ENCODE results near the gene P2RX2.

P2RX2 gene

GRCh38 chr12:132618683-132619043 lies at the start of gene P2RX2:
Gene P2RX2 (plus strand): TSS chr12:132618776. CDS start chr12:132618817, 41 bp downstream.
- in situ Hi-C loops (cut with MboI; ENCODE audit: low pct_unique_long_range_greater_than_20kb, low sequenced_read_pairs), result no loop called here
- no peak for DNase-seq

DNA sequence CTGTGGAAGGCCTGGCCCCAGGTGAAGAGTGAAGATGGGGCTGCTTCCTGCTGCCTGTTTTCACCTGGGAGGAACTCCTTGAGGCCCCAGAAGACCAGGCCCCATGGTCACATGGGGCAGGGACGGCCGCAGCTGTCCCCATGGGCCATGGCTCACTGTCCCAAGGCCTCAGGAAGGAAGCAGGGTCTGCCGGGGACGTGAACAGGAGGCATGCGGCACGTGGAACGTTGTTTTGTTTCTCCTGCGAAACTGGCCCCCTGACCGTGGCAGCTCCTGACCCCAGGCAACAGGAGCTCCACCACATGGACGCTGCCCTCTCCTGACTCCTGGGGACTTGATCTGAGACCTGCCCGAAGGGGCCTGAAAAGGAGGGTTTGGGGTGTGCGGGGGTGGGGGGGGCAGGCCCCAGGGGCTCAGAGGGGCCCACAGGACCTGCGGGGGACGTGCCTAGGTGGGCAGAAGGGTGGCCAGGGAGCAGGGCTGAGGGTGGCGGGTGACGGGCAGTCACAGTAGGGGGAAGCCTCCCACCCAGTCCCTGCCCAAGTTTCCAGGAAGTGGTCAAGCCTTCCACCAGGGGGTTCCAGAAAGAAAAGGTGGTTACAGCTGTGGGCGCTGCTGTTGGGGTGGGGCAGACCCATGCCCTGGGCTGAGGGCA lies 49.6 kb upstream of the P2RX2 start:
- in situ Hi-C loops (cut with MboI; ENCODE audit: low pct_unique_long_range_greater_than_20kb, low sequenced_read_pairs), result no loop called here
- DNase-seq, result no peak

DNA sequence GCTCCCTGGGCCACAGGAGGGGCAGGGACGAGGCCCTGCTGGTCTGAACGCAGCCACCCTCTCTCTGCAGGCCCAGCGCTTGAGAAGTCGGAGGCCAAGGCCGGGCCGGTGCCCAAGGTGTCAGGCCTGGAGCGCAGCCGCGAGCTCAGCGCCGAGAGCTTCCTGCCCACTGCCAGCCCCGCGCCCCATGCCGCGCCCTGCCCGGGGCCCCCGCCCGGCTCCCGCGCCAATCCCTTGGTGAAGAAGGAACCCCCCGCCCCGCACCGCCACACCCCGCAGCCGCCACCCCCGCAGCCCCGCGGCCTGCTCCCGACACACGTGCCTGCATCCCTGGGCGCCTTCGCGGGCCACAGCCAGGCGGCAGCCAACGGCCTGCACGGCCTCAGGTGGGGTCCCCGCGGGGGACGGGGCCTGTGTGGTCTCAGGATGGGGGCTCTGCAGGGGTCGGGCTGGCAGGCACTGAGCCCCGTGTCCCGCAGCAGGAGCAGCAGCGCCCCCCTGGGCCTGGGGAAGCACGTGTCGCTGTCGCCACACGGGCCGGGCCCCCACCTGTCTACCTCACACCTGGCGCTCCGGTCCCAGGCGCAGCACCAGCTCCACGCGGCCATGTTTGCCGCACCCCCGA lies 48.6 kb upstream of the P2RX2 start:
- no peak for DNase-seq
- in situ Hi-C loops (cut with MboI; ENCODE audit: low pct_unique_long_range_greater_than_20kb, low sequenced_read_pairs), result no loop called here

GRCh38 chr12:132570635-132571034 lies 47.9 kb upstream of the P2RX2 start:
- DNase-seq, result no peak
- in situ Hi-C loops (cut with MboI; ENCODE audit: low pct_unique_long_range_greater_than_20kb, low sequenced_read_pairs), result no loop called here

- in situ Hi-C loops (cut with MboI; ENCODE audit: low pct_unique_long_range_greater_than_20kb, low sequenced_read_pairs), result no loop called here
Observed at GRCh38 chr12:132571051-132571450, 47.5 kb upstream of the P2RX2 start.

GRCh38 chr12:132571598-132571997 lies 47.0 kb upstream of the P2RX2 start:
- DNase-seq, result no peak
- in situ Hi-C loops (cut with MboI; ENCODE audit: low pct_unique_long_range_greater_than_20kb, low sequenced_read_pairs), result no loop called here

More at GRCh38 chr12:132571051-132571450, 47.5 kb upstream of the P2RX2 start:
- DNase-seq, result no peak

- no peak for DNase-seq
- in situ Hi-C loops (cut with MboI; ENCODE audit: low pct_unique_long_range_greater_than_20kb, low sequenced_read_pairs), result no loop called here
Observed at GRCh38 chr12:132572106-132572505, 46.5 kb upstream of the P2RX2 start.

- DNase-seq, result no peak
- in situ Hi-C loops (cut with MboI; ENCODE audit: low pct_unique_long_range_greater_than_20kb, low sequenced_read_pairs), result no loop called here
Observed at GRCh38 chr12:132572801-132573760, 45.5 kb upstream of the P2RX2 start.

- in situ Hi-C loops (cut with MboI; ENCODE audit: low pct_unique_long_range_greater_than_20kb, low sequenced_read_pairs), result no loop called here
- DNase-seq, result no peak
Observed at GRCh38 chr12:132574271-132574996, 44.1 kb upstream of the P2RX2 start.

DNA sequence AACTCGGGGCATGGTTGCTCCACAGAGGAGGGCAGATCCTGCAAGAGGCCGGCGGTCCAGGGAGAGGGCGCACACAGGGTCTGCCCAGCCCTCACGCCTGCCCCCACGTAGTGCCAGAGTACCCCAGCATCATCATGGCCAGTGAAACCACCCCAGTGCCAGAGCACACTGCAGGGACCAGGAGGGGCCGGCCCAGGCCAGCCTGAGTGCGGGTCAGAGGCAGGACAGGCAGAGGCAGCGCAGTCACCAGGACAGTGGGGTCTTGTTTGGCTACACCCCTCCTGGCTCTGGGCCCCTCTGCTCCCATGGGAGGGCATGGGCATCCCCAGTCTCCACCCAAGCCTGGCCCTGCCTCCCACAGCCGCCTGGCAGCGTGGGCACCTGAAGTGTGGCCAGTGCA lies 42.9 kb upstream of the P2RX2 start:
- in situ Hi-C loops (cut with MboI; ENCODE audit: low pct_unique_long_range_greater_than_20kb, low sequenced_read_pairs), result no loop called here
- no peak for DNase-seq

DNA sequence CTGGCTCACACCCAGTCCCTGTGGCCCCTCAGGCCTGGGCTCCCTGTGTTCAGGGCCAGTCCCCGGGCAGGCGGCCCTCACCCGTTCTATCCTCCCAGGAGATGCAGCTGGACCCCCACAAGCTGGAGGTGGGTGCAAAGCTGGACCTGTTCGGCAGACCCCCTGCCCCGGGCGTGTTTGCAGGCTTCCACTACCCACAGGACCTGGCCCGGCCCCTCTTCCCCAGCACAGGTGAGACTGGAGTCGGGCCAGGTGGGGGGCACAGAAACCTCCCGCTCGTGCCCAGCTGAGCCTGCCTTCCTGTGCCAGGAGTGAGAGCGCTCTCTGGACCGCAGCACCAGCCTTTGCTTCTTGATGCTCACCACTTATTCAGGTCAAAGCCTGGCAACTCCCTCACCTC lies 41.9 kb upstream of the P2RX2 start:
- in situ Hi-C loops (cut with MboI; ENCODE audit: low pct_unique_long_range_greater_than_20kb, low sequenced_read_pairs), result no loop called here
- DNase-seq, result no peak

- no peak for DNase-seq
- in situ Hi-C loops (cut with MboI; ENCODE audit: low pct_unique_long_range_greater_than_20kb, low sequenced_read_pairs), result no loop called here
Observed at GRCh38 chr12:132577191-132577920, 41.2 kb upstream of the P2RX2 start.

- no peak for DNase-seq
- in situ Hi-C loops (cut with MboI; ENCODE audit: low pct_unique_long_range_greater_than_20kb, low sequenced_read_pairs), result no loop called here
Observed at GRCh38 chr12:132578118-132578517, 40.5 kb upstream of the P2RX2 start.

GRCh38 chr12:132578826-132579225 lies 39.8 kb upstream of the P2RX2 start:
- DNase-seq, result no peak
- in situ Hi-C loops (cut with MboI; ENCODE audit: low pct_unique_long_range_greater_than_20kb, low sequenced_read_pairs), result no loop called here

DNA sequence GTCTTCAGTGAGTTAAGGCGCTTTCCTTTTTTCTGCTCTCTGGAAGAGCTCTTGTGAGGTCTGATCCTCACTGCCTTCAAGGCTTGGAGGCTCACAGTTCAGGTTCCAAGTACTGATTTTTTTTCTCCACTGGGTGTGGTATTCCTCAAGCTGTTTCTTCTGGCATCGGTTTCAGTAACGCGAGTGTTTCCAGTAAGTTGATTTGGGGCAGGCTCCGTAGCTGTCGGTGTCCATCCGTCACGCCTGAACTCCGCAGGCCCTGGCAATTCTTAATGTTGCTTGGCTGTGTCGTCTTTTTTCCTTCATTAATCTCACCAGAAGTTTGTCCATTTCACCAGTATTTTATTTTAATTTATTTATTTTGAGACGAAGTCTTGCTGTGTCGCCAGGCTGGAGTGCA lies 38.8 kb upstream of the P2RX2 start:
- in situ Hi-C loops (cut with MboI; ENCODE audit: low pct_unique_long_range_greater_than_20kb, low sequenced_read_pairs), result no loop called here

GRCh38 chr12:132580701-132581292 lies 37.8 kb upstream of the P2RX2 start:
- DNase-seq, result no peak
- in situ Hi-C loops (cut with MboI; ENCODE audit: low pct_unique_long_range_greater_than_20kb, low sequenced_read_pairs), result no loop called here

More for the DNA sequence above, 38.8 kb upstream of the P2RX2 start:
- no peak for DNase-seq

- in situ Hi-C loops (cut with MboI; ENCODE audit: low pct_unique_long_range_greater_than_20kb, low sequenced_read_pairs), result no loop called here
Observed at GRCh38 chr12:132581348-132582057, 37.1 kb upstream of the P2RX2 start.

DNA sequence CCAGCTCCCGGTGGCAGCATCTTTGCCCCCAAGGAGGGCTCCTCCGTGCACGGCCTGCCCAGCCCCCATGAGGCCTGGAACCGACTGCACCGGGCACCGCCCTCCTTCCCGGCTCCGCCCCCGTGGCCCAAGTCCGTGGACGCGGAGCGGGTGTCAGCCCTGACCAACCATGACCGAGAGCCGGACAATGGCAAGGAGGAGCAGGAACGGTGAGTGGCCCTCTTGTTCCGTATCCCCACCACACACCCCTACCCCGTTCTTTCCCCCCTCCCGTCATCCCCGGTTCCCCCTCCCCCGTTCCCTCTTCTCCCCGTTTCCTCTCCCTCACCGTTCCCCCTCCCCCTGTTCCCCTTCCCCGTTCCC lies 36.5 kb upstream of the P2RX2 start:
- DNase-seq, result no peak
- in situ Hi-C loops (cut with MboI; ENCODE audit: low pct_unique_long_range_greater_than_20kb, low sequenced_read_pairs), result no loop called here

More at GRCh38 chr12:132581348-132582057, 37.1 kb upstream of the P2RX2 start:
- DNase-seq, result no peak

All from KBM-7 (cell line).